Stomach smooth muscle (tissue), 2 donors: ENCODE data around the gene MATR3.

Experiments used
- H3K27ac ChIP-seq: one replicate; pipeline ENCODE4 v1.7.0; 2013; ENCODE audit warnings: mild to moderate bottlenecking, low read length, inconsistent platforms
- H3K27me3 ChIP-seq, 2 donors: one replicate each; pipeline ENCODE4 v1.7.0; 2013; ENCODE audit warnings: low read length in 2 of 2; ENCODE audit not compliant: insufficient read depth in 2 of 2, control insufficient read depth in 1 of 2
- H3K36me3 ChIP-seq, 2 donors: one replicate each; pipeline ENCODE4 v1.7.0; 2013; ENCODE audit warnings: low read length in 2 of 2; ENCODE audit not compliant: control insufficient read depth in 2 of 2, insufficient read depth in 2 of 2
- H3K4me1 ChIP-seq: one replicate; pipeline ENCODE4 v1.7.0; 2013; ENCODE audit warnings: low read length; ENCODE audit not compliant: control insufficient read depth, insufficient read depth
- H3K4me3 ChIP-seq, 2 donors: one replicate each; pipeline ENCODE4 v1.7.0; 2013; ENCODE audit warnings: low read length in 2 of 2
- H3K9ac ChIP-seq, 2 donors: one replicate each; pipeline ENCODE4 v1.7.0; 2013; ENCODE audit warnings: low read length in 2 of 2, mild to moderate bottlenecking in 1 of 2
- H3K9me3 ChIP-seq, 2 donors: one replicate each; pipeline ENCODE4 v1.7.0; 2013; ENCODE audit warnings: low read length in 2 of 2; ENCODE audit not compliant: control insufficient read depth in 2 of 2
- donor health status: healthy.
- donor health status: Pancreatic carcinoma.

MATR3 gene

GRCh38 chr5:139378101-139378825 is 84.7 kb downstream of the MATR3 start:
- no peak overlapping the region for H3K4me3 ChIP-seq
- no peak overlapping the region for H3K9ac ChIP-seq
- peaks cover 14% of the 10 kb centered on the region for H3K4me1 ChIP-seq
- no peak overlapping the region for H3K27ac ChIP-seq
- H3K36me3 ChIP-seq, result peaks cover 0 to 8% of the 10 kb centered on the region in 2 donors
- H3K9me3 ChIP-seq, result no peaks in the 10 kb centered on the region
- H3K27me3 ChIP-seq, result no peaks in the 10 kb centered on the region

- H3K9ac ChIP-seq, result no peak overlapping the region
- no peak overlapping the region for H3K27ac ChIP-seq
- no peaks in the 10 kb centered on the region for H3K27me3 ChIP-seq
- H3K36me3 ChIP-seq, result peaks cover 0 to 8% of the 10 kb centered on the region in 2 donors
- no peaks in the 10 kb centered on the region for H3K9me3 ChIP-seq
- H3K4me1 ChIP-seq, result peaks cover 7% of the 10 kb centered on the region
- no peak overlapping the region for H3K4me3 ChIP-seq
Measured at GRCh38 chr5:139378941-139379361, 85.4 kb downstream of the MATR3 start.

- H3K4me1 ChIP-seq, result peaks cover 3% of the 10 kb centered on the region
- no peaks in the 10 kb centered on the region for H3K27me3 ChIP-seq
- H3K4me3 ChIP-seq, result no peak overlapping the region
- H3K27ac ChIP-seq, result no peak overlapping the region
- no peak overlapping the region for H3K9ac ChIP-seq
- H3K9me3 ChIP-seq, result no peaks in the 10 kb centered on the region
- peaks cover 0 to 6% of the 10 kb centered on the region in 2 donors for H3K36me3 ChIP-seq
Measured at GRCh38 chr5:139379626-139380449, 86.3 kb downstream of the MATR3 start.
